GM19023 (cell line): ENCODE measurements around the gene XCL2.
A peak's percentile ranks its signal among the peaks of the same experiment; 100 is the strongest.
"Not testable (repeated sequence)": the region's sequence is repeated elsewhere in the genome, so short reads cannot be mapped to it uniquely, and the experiment has no call there.

Experiments
- ATAC-seq: cut with Tn5 transposase; IDR thresholded peaks from one replicate; pipeline ENCODE4 v1.9.1; 2021; ENCODE audit warnings: mild to moderate bottlenecking, moderate library complexity; ENCODE audit not compliant: unreplicated experiment

The XCL2 gene

GRCh38 chr1:168560370-168560769 lies 16.6 kb upstream of the XCL2 start:
- no peak for ATAC-seq

DNA sequence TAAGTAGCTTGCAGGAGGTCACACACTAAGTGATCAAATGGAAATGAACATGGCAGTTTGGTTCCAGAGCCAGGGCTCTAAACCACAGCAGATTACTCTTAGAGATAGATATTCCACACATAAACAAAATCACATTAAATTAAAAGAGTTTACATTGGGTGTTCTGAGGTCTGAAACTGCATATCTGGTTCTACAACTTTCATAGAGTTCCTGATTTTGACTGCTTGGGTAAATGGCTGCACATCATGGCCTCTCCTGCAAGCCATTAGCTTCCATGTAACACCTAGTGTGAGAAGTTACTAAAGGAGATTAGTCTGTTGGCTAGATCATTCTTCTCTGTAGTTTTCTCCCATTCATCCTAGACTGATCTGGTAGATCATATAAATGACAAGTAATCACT lies 12.8 kb upstream of the XCL2 start:
- no peak for ATAC-seq

- no peak for ATAC-seq
These were observed 11.8 kb upstream of the XCL2 start for GRCh38 chr1:168555508-168556046.

- ATAC-seq: no peak
These were observed 11.0 kb upstream of the XCL2 start for GRCh38 chr1:168554603-168555483.

- ATAC-seq: peak; percentile 67
These were observed 10.1 kb upstream of the XCL2 start for GRCh38 chr1:168553680-168554553.

DNA sequence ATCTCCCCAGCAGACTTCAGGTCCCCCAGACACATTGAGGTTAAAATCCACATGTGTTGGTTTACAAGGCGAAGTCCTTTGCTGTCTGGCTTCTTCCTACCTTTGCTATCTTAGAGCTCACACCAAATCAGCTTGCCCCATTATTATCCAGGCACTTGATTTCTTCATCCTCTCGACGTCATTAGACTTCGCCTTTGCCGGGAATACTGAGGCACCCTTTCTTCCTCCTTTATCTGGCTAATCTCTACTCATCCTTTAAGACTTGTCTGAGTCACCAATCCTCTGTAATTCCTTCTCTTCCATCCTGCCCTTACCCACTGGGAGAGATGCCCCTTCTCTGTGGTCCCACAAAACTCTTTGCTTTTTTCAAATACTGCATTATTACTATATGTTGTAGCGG lies 9.2 kb upstream of the XCL2 start:
- ATAC-seq: no peak

GRCh38 chr1:168551688-168552087 lies 7.9 kb upstream of the XCL2 start:
- no peak for ATAC-seq

DNA sequence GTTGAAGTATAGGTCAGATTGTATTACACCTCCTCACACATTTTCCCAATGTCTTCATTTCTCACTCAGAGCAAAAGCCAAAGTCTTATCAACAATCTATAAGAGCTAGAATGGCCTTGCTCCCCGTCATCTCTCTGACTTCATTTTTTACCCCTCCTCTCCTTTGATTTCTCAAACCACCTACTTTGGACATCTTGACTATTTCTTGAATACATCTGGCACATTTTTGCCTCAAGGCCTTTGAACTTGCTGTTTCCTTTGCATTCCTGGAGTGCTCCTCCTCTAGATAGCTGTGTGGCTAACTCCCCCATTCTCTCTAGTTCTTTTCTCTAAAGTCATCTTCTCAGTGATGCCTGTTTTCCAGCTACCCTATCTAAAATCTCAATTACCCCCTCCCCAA lies 7.2 kb upstream of the XCL2 start:
- no peak for ATAC-seq

DNA sequence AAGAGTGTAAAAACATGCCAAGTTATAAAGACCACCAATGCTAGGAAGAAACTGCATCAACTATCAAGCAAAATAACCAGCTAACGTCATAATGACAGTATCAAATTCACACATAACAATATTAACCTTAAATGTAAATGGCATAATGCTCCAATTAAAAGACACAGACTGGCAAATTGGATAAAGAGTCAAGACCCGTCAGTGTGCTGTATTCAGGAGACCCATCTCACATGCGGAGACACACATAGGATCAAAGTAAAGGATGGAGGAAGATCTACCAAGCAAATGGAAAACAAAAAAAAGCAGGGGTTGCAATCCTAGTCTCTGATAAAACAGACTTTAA lies 2.7 kb upstream of the XCL2 start:
- not testable (repeated sequence) for ATAC-seq

GRCh38 chr1:168545678-168546552 lies 2.1 kb upstream of the XCL2 start:
- ATAC-seq: not testable (repeated sequence)

- ATAC-seq: not testable (repeated sequence)
These were observed 819 bp downstream of the XCL2 start for GRCh38 chr1:168542978-168543377.

DNA sequence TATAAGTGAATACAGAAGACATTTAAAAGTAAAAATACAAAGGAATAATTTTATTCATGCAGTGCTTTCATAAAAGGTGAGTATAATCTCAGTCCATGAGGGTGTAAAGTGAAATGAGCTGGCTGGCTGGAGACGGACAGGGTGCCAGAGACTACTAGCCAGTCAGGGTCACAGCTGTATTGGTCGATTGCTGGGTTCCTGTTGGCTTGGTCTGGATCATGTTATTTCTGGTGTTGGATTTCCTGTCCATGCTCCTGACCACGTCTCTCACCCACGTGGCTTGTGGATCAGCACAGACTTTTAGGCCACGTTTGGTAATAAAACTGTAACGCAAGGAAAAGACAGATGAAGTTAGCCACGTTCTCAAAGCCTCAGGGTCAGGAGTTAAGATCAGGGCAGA lies 3.0 kb downstream of the XCL2 start:
- not testable (repeated sequence) for ATAC-seq

DNA sequence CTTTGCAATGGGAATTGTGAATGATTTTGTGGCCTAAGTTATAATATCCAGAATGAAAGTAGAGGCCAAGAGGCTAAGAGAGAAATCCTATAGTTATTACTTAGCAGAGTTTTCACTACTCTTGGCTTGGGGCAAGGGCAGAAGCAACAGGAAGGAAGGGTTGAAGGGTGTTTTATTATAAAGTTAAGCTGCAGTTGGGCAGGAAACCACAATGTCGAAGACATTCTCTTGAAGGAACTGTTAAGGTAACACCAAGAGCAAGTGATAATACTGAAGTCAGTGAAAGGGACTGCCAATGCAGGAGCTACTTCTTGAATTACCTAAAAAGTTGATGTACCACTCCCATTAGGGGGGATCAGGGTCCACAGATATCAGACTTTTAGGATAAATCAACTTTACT lies 8.3 kb downstream of the XCL2 start:
- peak; percentile 63 for ATAC-seq

DNA sequence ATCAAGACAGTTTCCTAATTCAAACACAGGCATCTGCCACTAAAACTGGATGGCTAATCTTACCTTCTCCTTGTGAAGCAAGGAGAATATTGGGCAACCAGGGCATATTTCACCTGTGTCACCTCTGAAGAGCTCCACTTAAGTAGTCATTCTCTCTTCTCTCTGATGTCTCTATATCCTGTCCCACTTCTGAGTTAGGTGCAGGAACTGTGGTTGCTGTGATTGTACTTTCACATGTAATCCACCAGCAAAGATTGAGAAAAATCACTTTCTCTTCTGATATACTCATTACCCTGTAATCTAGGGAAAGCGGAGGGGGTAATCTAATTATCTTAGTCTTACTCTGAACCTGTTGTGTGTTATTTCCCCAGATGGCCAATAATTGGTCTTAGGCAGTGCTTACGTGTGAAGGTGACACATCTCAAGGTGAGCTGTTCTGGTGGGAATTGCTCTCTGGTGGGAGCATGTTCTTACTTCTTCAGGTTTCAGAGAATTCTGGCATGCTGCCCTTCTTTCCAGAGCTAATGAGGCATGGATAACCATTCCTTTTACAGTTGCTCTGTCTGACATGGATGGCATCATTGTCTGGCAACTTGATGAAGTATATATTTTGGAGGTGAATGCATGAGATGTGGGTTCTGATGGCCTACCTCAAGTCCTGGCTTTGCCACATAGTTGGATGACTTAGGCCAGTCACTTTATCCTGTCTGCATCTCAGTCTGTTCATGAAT lies 12.0 kb downstream of the XCL2 start:
- ATAC-seq: no peak

- ATAC-seq: no peak
These were observed 14.3 kb downstream of the XCL2 start for GRCh38 chr1:168529518-168529917.

DNA sequence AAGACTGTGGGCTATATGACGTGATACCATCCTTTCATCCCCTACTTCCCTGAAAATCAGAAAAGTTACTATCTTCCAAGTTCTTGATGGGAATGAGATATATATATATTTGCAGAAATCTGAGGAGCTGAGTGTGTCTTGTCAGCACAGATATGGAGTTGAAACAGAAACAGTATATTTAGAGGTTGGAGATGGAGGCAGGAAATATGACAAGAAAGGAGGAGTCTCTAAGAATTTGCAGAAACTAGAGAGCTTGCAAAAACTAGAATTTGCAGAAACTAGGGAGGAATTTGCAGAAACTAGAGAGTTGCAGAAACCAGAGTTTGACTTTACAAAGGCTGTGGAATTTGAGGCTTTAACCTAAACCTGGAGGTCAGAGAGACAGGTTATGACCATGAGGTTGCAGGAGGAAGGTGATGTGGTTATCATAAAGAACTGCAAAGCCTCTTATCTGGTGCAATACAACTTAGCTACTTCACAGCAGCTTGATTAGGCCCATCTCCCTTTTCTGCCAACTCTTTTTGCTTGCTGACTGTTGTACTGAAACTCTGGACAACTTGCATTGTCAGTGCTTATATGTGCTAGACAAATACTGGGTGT lies 22.3 kb downstream of the XCL2 start:
- ATAC-seq: no peak

DNA sequence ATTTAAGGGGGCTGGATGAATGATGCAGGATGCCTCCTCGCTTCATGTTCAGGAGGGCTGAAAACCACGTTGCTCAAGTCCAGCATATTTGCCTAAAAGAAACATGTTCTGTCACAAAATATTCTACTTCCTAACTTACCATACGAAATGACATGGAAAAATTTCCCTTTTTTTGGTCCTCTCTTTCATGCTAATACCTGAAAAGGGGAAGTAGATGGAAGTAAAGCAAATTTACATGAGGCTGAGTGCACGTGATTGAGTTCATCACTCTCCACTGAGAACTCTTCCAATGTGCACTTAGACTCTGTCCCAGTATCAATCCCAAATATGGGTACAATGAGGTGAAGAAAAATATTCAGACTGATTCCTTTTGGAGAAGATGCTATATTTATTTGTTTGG lies 23.0 kb downstream of the XCL2 start:
- ATAC-seq: no peak

GRCh38 chr1:168520052-168520751 lies 23.6 kb downstream of the XCL2 start:
- ATAC-seq: no peak

DNA sequence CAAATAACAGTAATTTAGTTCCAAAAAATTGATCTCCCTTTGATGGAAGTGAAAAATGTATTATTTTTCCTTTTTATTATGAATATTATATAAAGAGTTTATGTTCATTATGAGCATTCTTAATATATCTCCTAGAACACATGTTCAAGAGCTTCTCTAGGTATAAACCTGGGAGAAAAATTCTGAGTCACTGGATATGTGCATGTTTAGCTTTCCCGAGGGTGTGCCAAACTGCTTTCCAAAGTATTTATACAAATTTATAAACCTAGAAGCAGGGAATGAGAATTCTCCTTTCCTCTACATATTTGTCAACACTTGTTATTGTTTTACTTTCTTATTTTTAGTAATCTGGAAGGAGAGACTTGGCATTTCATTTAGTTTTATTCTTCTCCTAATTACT lies 25.0 kb downstream of the XCL2 start:
- no peak for ATAC-seq
